HG02885 (cell line): ENCODE measurements around the gene SBF2.

Experiments
- ATAC-seq: cut with Tn5 transposase; IDR thresholded peaks from one replicate; pipeline ENCODE4 v1.9.1; 2021; ENCODE audit warnings: mild to moderate bottlenecking; ENCODE audit not compliant: unreplicated experiment, poor library complexity

Gene SBF2

GRCh38 chr11:10302744-10303557 is 8.9 kb upstream of the SBF2 start:
- no peak for ATAC-seq

- ATAC-seq, result no peak
Measured at GRCh38 chr11:10302359-10302743, 8.3 kb upstream of the SBF2 start.

- ATAC-seq, result no peak
Measured at GRCh38 chr11:10301656-10302358, 7.8 kb upstream of the SBF2 start.

DNA sequence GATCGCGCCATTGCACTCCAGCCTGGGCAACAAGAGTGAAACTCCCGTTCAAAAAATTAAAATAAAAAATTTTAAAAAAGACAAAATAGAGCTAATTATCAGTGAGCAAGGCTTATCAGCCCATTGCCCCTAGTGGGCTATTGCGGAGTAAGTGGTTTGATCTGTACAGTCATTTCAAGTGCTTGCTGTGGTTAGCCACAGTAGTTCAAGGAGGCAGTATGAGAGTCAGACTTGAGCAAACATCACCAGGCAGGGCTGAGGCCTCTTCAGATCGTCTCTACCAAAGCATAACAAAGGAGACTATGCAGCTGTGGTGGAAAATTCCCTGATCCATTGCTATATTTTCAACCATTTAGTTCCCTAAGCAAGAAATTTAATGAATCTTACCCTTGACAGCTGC is 4.3 kb upstream of the SBF2 start:
- ATAC-seq, result peak; percentile 94

- no peak for ATAC-seq
Measured at GRCh38 chr11:10295064-10295901, 1.3 kb upstream of the SBF2 start.

GRCh38 chr11:10294290-10294953 is 403 bp upstream of the SBF2 start:
- no peak for ATAC-seq

- no peak for ATAC-seq
Measured at GRCh38 chr11:10291801-10292638, 2.0 kb downstream of the SBF2 start.

GRCh38 chr11:10289765-10290380 is 4.1 kb downstream of the SBF2 start:
- ATAC-seq, result no peak

GRCh38 chr11:10288881-10289764 is 4.9 kb downstream of the SBF2 start:
- ATAC-seq, result no peak

DNA sequence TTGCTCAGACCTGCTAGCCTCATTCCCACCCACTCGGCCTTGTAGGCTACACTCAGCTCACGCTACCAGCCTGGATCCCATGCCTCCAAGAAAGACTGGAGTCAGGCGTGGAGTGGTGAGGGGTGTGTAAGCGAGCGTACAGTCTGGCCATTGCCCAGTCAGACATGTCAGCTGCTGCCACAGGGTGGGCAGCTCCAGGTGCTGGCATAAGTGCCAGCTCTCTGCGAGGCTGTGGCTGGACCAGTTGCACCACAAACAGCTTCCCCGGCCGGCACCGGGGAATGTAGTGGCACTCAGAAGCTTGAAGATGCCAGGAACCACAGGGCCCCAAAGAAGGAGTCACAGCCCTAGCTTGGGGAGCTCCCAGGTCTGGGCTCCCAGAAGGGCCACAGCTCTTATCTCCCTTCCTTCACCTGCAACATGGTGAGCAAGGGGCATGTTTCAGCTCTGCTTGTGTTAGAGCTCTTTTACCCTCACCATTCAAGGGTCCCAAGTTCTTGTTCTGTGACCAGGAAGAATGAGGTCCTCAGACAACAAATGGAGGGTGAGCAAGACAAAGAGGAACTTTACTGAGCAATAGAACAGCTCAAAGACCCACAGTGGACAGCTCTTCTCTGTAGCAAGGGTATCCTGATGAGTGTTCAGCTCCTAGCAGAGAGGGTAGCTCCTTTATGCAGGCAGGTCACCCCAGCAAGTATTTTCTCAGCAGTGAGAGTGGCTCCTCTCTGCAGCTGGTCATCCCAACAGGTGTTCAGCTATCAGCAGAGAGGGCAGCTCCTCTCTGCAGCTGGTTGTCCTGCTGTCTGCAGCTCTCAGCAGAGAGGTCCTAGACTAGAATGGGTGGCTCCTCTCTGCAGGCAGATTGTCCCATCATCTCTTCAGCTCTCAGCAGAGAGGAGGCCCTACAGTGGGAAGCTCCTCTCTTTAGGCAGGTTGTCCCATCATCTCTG is 6.0 kb downstream of the SBF2 start:
- no peak for ATAC-seq

DNA sequence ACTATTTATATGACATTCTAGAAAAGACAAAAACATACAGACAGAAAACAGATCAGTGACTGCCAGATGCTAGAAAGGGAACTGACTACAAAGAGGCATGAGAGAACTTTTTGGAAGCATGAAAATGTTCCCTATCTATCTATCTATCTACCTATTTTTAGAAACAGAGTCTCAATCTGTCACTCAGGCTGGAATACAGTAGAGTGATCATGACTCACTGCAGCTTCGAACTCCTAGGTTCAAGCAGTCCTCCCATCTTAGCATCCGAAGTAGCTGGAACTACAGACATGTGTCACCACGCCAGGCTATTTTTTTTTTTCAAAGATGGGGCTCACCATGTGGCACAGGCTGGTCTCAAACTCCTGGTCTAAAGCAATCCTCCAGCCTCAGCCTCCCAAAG is 6.9 kb downstream of the SBF2 start:
- ATAC-seq, result no peak

DNA sequence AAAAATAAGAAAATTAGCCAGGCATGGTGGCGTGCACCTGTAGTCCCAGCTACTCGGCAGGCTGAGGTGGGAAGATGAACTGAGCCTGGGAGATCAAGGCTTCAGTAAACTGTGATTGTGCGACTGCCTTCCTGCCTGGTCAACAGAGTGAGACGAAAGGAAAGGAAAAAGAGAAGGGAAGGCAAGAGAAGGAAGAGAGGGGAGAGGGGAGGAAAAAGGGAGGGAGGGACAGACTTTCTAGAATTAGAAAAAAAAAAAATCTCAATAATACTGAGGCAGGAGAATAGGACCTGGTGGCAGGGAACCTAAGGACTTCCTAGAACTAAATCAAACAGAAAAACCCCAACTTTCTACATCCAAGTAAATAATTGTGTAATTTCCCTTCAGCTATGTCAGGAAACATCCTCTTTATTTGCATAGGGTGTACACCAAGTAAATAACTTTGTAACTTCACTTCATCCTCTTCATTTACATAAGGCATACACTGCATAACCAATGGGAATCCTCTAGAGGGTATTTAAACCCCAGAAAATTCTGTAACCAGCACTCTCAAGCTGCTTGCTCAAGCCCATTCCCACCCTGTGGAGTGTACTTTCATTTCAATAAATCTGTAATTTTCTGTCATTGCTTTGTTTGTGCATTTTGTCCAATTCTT is 8.7 kb downstream of the SBF2 start:
- ATAC-seq, result no peak

- ATAC-seq, result no peak
Measured at GRCh38 chr11:10283991-10284390, 10.0 kb downstream of the SBF2 start.

DNA sequence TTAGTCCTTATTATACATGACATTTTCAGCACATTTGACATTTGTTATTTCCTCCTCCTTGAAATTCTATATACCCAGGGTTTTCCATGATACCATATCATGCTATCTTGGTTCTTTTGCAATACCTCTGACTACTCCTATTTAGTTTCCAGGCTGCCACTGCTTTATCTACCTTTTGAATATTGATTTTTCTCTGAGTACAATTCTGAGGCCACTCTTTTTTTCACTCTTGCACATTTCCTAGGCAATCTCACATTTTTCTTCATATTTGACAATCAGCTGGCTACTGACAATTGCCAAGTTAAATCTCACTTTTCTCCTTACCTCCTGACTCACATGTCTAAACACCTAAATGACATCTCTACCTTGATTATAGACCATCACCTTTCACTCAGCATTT is 11.9 kb downstream of the SBF2 start:
- ATAC-seq, result no peak

DNA sequence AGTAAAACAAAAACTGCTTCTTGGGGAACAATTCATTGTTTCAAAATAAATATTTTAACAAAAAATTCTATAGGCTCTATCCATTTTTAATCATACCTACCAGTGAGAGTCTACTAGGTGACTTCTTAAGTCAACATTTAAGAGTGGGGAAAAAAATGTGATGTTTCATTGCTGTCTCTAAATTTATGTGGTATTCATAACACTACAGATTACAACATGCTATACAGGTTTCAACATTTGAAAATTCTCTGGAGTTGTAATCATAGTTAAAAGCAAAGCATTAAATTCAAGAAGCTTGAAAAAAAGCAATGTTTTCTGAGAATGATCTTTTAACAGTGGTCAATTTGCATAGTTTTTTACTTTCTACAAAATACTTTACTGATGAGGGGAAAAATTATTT is 18.3 kb downstream of the SBF2 start:
- ATAC-seq, result no peak

- no peak for ATAC-seq
Measured at GRCh38 chr11:10274726-10275125, 19.3 kb downstream of the SBF2 start.

- ATAC-seq, result no peak
Measured at GRCh38 chr11:10273738-10274137, 20.3 kb downstream of the SBF2 start.
